ENCODE data around the gene PRR36.

The PRR36 gene

GRCh38 chr19:7822910-7823515, 51.2 kb downstream of the PRR36 start:
- no peak overlapping the region for H3K4me3 ChIP-seq (ENCODE audit: low read length)
- no peak for DNase-seq (ENCODE audit: low read depth)
- TF ChIP-seq, protein P1, sequence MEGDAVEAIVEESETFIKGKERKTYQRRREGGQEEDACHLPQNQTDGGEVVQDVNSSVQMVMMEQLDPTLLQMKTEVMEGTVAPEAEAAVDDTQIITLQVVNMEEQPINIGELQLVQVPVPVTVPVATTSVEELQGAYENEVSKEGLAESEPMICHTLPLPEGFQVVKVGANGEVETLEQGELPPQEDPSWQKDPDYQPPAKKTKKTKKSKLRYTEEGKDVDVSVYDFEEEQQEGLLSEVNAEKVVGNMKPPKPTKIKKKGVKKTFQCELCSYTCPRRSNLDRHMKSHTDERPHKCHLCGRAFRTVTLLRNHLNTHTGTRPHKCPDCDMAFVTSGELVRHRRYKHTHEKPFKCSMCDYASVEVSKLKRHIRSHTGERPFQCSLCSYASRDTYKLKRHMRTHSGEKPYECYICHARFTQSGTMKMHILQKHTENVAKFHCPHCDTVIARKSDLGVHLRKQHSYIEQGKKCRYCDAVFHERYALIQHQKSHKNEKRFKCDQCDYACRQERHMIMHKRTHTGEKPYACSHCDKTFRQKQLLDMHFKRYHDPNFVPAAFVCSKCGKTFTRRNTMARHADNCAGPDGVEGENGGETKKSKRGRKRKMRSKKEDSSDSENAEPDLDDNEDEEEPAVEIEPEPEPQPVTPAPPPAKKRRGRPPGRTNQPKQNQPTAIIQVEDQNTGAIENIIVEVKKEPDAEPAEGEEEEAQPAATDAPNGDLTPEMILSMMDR (IDR thresholded peaks at IDR 0.05; ENCODE audit: insufficient read depth, low read depth, low read length, missing control alignments), result no peak

- TF ChIP-seq, protein P1 (IDR thresholded peaks at IDR 0.05; ENCODE audit: insufficient read depth, low read depth, low read length, missing control alignments), result no peak
- DNase-seq (ENCODE audit: low read depth), result no peak
- no peak overlapping the region for H3K4me3 ChIP-seq (ENCODE audit: low read length)
Observed at GRCh38 chr19:7820588-7820987, 53.6 kb downstream of the PRR36 start.

DNA sequence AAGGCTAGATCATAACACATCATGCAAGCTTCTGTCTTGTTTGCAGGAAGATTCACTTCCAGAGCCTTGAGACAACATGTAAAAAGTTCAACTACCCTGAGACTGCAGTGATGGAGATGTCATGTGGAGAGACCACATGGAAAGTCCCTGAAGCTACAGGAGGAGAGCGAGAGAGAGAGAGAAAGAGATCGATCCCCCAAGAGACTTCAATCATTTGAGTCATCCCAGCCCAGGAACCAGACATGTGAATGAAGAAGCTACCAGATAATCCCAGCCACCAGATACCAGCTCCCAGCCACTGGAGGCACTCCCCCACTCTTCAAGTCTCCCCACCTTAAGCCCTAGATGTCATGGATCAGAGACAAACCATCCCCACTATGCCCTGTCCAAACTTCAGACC, 54.9 kb downstream of the PRR36 start:
- H3K4me3 ChIP-seq (ENCODE audit: low read length), result no peak overlapping the region
- DNase-seq (ENCODE audit: low read depth), result no peak
- TF ChIP-seq, protein P1 (IDR thresholded peaks at IDR 0.05; ENCODE audit: insufficient read depth, low read depth, low read length, missing control alignments), result no peak

GRCh38 chr19:7818806-7819205, 55.4 kb downstream of the PRR36 start:
- TF ChIP-seq, protein P1 (IDR thresholded peaks at IDR 0.05; ENCODE audit: insufficient read depth, low read depth, low read length, missing control alignments), result no peak
- DNase-seq (ENCODE audit: low read depth), result no peak
- no peak overlapping the region for H3K4me3 ChIP-seq (ENCODE audit: low read length)
